Stimulated activated naive CD4-positive, alpha-beta T cell (primary cell): ENCODE measurements around the gene MTM1.

Experiments used
- DNase-seq, 6 experiments: peaks; one replicate each; lab custom pipeline; 2025; lab: John Stamatoyannopoulos, UW

Gene MTM1

DNA sequence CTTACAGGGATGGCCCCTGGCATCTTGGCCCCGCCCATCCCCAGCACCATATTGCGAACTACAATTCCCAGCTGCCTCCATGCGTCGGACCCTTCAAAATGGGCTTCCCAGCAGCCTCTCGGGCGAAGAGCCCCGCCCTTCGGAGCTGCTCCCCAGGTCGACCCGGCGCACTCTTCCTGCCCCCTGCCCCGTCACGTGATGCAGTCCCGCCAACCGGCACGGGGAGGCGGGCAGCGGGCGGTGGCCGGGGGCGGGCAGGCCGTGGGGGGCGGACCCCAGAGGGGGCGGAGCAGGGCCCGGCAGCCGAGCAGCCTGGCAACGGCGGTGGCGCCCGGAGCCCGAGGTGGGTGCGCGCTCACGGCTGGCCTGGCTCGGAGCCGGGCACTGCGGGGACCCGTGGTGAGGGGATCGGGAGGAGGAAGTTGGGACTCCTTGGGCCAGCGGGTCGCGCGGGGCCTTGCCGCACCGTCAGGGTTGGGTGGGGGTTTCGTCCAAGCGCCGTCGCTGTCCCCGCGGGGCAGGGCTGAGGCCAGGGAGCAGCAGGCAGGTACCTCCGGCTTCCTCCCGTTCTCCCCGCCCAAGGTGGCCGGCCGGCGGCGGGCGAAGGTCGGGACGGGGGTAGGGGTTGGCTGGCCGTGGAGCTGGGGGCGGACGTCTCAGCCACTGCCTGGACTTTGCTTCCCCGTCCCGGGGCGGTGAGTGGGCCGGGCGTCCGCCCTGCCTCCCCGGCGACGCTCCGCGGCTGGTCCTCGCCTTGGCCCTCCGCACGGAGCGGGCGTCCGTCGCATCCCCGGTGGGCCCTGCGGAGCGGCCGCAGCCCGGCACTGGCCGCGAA lies at the start of gene MTM1:
Gene MTM1 (plus strand): TSS at position 302 of the 835 bp plus-strand sequence. CDS start 23,994 bp downstream, outside the sequence.
- peak; percentile 78 to 91 (median 87) for DNase-seq

DNA sequence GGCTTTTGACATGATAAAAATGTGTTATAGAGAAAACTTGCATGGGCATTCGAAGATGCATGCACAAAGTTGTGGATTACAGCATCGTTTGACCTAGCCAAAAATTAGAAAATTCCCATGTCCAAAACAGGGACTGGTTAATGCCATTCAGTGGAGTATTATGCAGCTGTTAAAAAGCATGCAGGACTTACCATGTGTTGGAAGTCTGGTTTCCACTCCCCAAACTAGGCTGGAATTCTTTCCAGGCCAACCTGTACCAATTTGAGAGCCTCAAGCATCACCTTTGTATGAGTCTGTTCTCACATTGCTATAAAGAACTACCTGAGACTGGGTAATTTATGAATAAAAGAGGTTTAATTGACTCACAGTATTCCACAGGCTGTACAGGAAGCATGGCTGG lies 45.9 kb upstream of the MTM1 start:
- no peak for DNase-seq

- DNase-seq, result no peak
Measured at GRCh38 chrX:150525061-150525919, 43.1 kb upstream of the MTM1 start.

GRCh38 chrX:150526692-150527091 lies 41.7 kb upstream of the MTM1 start:
- no peak for DNase-seq

DNA sequence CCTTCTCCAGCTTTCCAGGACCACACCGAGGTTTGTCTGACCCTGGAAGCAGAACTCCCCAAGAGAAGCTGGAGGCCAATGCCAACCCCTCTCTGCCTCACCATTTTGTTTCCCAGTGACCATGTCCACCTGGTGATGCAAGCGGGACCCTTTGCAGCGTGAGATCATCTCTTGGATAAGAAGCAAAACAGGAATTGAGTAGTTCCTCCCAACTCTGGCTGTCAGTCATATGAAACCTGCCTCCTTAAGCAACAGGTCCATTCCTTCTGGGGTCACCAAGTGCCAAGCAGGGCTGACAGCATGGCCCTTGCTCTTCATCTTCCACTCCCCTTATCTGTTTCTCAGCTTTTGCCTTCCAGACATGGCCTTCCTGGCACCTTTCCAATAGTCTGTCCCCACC lies 41.3 kb upstream of the MTM1 start:
- no peak for DNase-seq

- DNase-seq, result no peak
Measured at GRCh38 chrX:150529587-150529986, 38.8 kb upstream of the MTM1 start.

GRCh38 chrX:150530821-150531220 lies 37.6 kb upstream of the MTM1 start:
- DNase-seq, result no peak

DNA sequence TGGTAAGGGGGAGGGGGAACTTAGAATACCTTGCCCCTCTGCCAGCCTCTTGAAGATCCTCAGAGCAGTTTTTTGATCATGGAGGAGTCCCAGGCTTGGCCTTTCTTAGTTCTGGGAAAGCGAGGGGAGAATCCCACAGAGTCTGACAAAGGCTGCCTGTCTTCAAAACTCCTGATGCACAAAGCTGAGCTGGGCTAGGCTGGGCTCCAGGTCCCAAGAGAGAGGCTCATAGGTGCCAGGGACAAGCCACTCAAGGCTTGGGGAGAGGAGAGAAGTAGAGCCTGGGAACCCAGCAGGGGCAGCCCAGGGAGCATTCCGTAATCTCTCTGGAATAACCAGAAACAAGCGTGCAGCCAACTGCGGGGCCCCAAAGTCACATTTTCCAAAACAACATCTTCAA lies 37.0 kb upstream of the MTM1 start:
- no peak for DNase-seq

DNA sequence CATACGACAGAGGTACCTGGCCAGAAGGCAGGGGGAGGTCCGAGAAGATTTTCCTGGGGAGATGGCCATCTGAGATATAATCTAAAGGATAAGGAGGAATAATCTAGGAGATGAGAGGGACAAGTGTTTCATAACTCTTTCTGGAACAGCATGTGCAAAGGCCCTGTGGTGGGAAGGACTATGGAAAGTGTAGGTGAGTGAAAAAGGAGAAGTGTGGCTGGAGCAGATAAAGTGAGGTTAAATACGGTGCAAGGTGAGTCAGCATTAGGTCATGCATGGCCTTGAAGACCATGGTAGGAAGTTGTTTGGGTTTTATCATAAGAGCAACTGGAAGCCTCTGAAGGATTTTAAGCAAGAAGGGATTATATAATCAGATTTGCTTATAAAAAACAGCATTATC lies 34.6 kb upstream of the MTM1 start:
- no peak for DNase-seq

DNA sequence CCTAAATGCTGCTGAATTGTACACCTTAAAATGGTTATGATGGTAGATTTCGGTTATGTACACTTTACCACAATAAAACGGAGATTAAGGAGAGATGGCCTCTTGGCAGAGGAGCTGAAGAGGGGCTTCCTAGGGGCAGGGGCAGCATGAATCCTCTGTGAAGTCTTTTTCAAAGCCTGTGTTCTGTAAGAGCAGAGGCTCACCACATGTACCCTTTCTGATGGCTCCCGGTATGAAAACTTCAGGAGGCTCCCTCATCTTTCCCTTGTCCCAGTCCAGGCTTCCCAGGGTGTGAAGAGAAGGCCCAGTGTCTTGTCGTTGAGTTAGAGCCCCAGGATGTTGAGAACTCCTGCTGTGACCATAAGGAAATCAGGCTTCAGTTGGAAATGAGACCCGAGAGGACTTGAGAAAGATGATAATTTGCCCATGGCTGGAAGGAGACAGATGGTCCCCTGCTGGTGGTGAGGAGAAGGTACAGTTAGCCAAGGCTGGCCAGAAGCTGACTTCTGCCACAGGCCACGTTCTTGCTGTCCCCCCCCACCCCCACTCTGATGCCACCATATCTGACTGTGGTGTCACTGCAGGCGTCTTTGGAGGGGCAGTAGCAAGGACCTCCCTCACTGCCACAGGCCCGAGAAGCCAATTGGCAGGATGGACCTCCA lies 31.8 kb upstream of the MTM1 start:
- DNase-seq, result no peak

DNA sequence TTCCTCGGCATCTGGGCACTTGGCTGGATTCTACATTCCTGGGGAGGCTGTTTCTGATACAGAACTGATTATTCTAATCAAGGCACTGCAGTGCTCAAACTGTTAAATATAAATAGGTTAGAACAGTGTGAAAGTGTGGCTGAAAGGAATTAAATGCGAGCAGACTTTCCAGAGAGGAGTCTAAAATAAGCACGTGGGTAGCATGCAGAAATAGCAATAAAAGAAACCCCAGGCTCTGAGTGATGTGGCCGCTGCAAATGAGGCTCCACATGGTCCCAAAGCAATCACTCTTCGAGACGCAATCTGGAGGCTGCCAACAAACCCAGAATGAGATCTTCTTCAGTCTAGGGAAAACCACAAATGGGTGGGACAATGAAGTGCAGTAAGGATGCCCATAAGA lies 30.6 kb upstream of the MTM1 start:
- DNase-seq, result no peak

GRCh38 chrX:150540965-150541364 lies 27.5 kb upstream of the MTM1 start:
- DNase-seq, result no peak

DNA sequence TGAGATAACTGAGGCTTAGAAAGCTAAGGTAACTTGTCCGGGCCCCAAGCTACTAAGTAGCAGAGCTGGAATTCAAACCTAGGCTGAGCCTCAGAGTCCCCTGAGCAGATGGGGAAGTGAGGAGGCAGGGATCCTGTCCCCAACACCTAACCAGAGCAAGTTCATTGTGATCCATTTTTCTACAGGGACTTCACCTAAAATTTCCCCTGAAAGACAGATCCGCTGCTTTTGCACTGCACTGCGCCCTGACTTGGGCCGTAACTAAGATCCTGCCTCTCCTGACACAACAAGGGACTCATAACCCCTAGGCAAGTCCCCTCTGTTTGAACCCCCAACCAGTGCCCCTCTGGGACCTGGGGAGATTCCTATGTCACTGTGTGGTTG lies 25.6 kb upstream of the MTM1 start:
- no peak for DNase-seq

GRCh38 chrX:150543230-150544155 lies 24.9 kb upstream of the MTM1 start:
- DNase-seq, result no peak

- DNase-seq, result peak in 1 of 6 experiments; percentile 7
Measured at GRCh38 chrX:150544222-150544787, 24.1 kb upstream of the MTM1 start.

DNA sequence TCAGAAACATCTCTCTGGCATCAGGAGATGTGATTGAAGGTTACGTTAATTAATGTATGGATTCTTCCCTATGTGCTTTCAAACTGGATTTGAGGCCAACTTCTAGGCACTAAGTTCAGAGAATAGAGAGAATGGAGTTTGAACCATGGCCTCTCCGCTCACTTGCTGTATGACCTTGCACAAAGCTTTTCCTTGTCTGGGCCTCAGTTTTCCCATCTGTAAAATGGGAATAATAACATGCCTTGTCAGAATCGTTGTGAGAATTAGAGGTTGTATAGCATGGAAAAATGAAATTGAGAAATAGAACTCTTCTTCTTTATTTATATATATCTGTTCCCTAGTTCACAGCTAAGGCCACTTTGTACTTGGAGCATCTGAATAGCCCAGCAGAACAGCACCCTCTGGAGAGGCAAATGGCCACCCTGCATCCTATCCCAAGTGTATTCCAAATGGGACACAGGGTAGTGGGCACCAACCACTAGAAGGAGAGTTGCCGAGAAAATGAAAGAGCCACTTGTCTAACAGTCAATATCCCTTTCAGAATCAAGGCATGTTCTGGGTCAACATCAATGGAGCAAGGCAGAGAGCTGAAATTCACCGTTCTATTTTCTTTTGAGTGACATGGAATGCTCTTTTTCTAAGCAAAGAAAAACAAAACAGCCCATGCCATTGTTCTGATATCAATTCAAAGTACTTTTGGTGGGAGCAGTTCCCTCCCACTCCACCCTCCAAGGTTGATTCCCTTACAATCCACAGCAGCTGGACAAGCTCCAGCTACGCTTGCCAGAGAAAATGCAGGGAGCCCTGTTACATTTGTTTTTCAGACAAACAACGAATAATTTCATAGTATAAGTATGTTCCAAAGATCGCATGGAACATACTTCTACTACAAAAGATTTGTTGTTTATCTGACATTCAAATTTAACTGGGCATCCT lies 23.3 kb upstream of the MTM1 start:
- DNase-seq, result no peak

- peak; percentile 25 to 64 (median 53) for DNase-seq
Measured at GRCh38 chrX:150546711-150547153, 21.7 kb upstream of the MTM1 start.

DNA sequence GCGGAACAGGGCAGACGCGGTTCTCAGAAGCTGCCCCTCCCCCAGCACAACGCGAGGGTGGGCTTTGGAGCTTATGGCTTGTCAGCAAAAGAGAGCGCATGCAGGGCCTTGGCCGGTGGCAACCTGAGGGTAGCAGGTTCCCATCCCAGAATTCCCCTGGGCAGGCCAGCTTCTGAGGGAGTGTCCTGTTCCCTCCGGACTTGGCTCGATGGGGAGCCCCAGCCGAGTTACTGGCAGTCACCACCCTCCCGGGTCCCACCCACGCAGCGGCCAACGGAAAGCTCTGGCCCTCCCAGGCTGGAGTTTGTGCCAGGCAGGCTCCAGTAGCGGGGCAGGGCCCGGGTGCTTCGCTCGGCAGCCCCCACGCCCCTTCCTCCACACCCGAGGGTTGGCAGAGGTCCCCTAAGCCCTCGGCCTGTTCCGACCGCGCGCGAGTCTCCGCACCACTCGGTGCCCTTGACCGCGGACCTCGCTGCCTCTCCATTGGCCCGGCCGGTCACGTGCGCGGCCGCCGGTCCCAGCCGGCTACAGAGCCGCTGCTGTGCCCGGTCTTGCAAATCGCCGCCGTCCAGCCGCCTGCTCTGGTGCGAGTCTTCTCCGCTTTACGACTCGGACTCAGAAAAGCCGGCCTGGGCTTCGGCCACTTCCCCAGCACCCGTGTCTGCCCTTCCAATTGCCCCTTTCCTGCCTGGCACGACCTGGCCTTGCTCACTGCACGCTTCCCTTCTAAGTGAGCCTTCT lies 20.9 kb upstream of the MTM1 start:
- DNase-seq, result peak in 1 of 6 experiments; percentile 4

DNA sequence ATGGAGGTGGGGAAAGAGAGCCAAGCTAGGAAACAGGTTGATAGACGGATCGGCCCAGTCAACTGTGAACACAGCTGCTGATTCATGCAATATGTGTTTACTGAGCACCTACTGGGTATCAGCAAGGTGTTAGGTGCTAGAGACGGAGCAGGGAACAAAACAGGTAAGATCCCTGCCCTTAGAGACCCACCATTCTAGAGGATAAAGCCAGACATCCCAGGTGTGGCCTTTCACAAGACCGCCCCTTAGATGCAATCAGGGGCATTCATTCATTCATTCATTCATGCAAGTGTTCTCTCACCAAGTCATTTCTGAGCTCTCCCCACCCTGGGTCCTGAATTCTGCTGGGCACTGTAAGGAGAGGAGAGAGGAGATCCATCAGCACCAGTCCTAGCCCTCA lies 20.2 kb upstream of the MTM1 start:
- DNase-seq, result no peak
